Keratinocyte (primary cell): ENCODE data around the gene RMND1. TPM values are rescaled to one million over a fixed set of nuclear protein-coding genes. Genes with fewer than 3 reads are reported as not detected.

Experiments
- DNase-seq: peaks from one replicate; pipeline ENCODE4 v3.0.0-alpha.2; 2011; ENCODE audit warnings: low read depth, missing footprints, low spot score
- FAIRE-seq: peaks from 2 replicates; lab custom pipeline; 2011; peaks lifted over from hg19 to GRCh38; lab: Jason Lieb, UNC
- H2AFZ ChIP-seq: 2 replicates; pipeline ENCODE4 v1.6.0; 2012; ENCODE audit warnings: low read length, control low read depth, inconsistent platforms; ENCODE audit not compliant: control insufficient read depth
- H3K27ac ChIP-seq: 2 replicates; pipeline ENCODE4 v1.5.1; 2011; ENCODE audit warnings: low read length; ENCODE audit not compliant: control insufficient read depth, insufficient read depth
- H3K27me3 ChIP-seq: 3 replicates; pipeline ENCODE4 v1.6.0; 2011; ENCODE audit warnings: low read length; ENCODE audit not compliant: control insufficient read depth, insufficient read depth; ENCODE audit errors: extremely low read depth
- H3K36me3 ChIP-seq, 2 experiments: 2 replicates in 1 of 2; 3 replicates in 1 of 2; pipeline ENCODE4 v1.5.1; 2011; ENCODE audit warnings: low read length in 2 of 2, mild to moderate bottlenecking in 1 of 2; ENCODE audit not compliant: control insufficient read depth in 2 of 2, insufficient read depth in 2 of 2; ENCODE audit errors: extremely low read depth in 1 of 2
- H3K4me1 ChIP-seq: 3 replicates; pipeline ENCODE4 v1.5.1; 2011; ENCODE audit warnings: low read length; ENCODE audit not compliant: control insufficient read depth, insufficient read depth; ENCODE audit errors: extremely low read depth
- H3K4me2 ChIP-seq: 3 replicates; pipeline ENCODE4 v1.6.0; 2011; ENCODE audit warnings: low read depth, low read length; ENCODE audit not compliant: control insufficient read depth, insufficient read depth; ENCODE audit errors: extremely low read depth
- H3K4me3 ChIP-seq, 3 experiments: fragments of 200-600 bp in 1 of 3; sonication (generic) in 1 of 3; 2 replicates in 2 of 3; 3 replicates in 1 of 3; pipeline ENCODE4 v1.5.1; 2011 to 2016; ENCODE audit warnings: low read length in 3 of 3, mild to moderate bottlenecking in 3 of 3, control low read depth in 2 of 3, inconsistent platforms in 1 of 3, low read depth in 1 of 3, mixed read lengths in 1 of 3, mixed run types in 1 of 3, moderate library complexity in 1 of 3; ENCODE audit not compliant: control insufficient read depth in 2 of 3, insufficient read depth in 2 of 3; ENCODE audit errors: extremely low read depth in 1 of 3
- H3K79me2 ChIP-seq: 2 replicates; pipeline ENCODE4 v1.6.0; 2012; ENCODE audit warnings: low read length; ENCODE audit not compliant: control insufficient read depth, insufficient read depth
- H3K9ac ChIP-seq: 3 replicates; pipeline ENCODE4 v1.6.0; 2011; ENCODE audit warnings: low read length; ENCODE audit not compliant: control insufficient read depth, insufficient read depth; ENCODE audit errors: extremely low read depth
- H3K9me1 ChIP-seq: 3 replicates; pipeline ENCODE4 v1.6.0; 2011; ENCODE audit warnings: low read length; ENCODE audit not compliant: control insufficient read depth, insufficient read depth; ENCODE audit errors: extremely low read depth
- H3K9me3 ChIP-seq: 2 replicates; pipeline ENCODE4 v1.5.1; 2012; ENCODE audit warnings: low read depth, low read length; ENCODE audit not compliant: control insufficient read depth
- H4K20me1 ChIP-seq: 3 replicates; pipeline ENCODE4 v1.6.0; 2011; ENCODE audit warnings: low read length; ENCODE audit not compliant: control insufficient read depth, insufficient read depth; ENCODE audit errors: extremely low read depth
- EZH2 ChIP-seq: IDR thresholded peaks from one replicate; pipeline ENCODE4 v1.6.1; 2012; ENCODE audit warnings: inconsistent platforms, mild to moderate bottlenecking, low read length, moderate library complexity
- dilution Hi-C: fragments of 300-500 bp; cut with MboI; formaldehyde crosslinking; loops from one replicate; pipeline ENCODE4 v1.7.0; 2020; ENCODE audit warnings: low sequenced_read_pairs; ENCODE audit not compliant: extremely low pct_ligation_motif_present
- polyA plus RNA-seq, 5 experiments: library from polyadenylated mRNA; depleted of rRNA in 3 of 5; stranded (reverse) in 3 of 5; stranded (forward) in 1 of 5; unstranded in 1 of 5; fragments of >200 nt; gene quantifications; 1 replicate in 1 of 5; 2 replicates in 3 of 5; 3 replicates in 1 of 5; pipeline versions ENCODE4 v1.2.1 to v1.2.3, GENCODE V29; 2011 to 2012; ENCODE audit warnings: missing spikeins in 2 of 5, low read depth in 1 of 5, low replicate concordance in 1 of 5
- TF ChIP-seq, protein P1 (sequence below), 3 experiments: IDR thresholded peaks in 1 of 3; conservative IDR thresholded peaks in 1 of 3; optimal IDR thresholded peaks in 1 of 3; 2 replicates in 2 of 3; 3 replicates in 1 of 3; pipeline versions ENCODE3 to v1.5.1; 2011; ENCODE audit warnings: low read length in 3 of 3, mild to moderate bottlenecking in 3 of 3, moderate library complexity in 2 of 3, control low read depth in 1 of 3, inconsistent platforms in 1 of 3; ENCODE audit not compliant: insufficient read depth in 2 of 3; ENCODE audit errors: extremely low read depth in 1 of 3

RMND1 gene
- polyA plus RNA-seq, 1 donor (not counting 4 experiments of a cell fraction or from before 2014, with no cell fraction given) = 23.1 TPM

GRCh38 chr6:151417477-151417876 is 34.4 kb downstream of the RMND1 start:
- Histone ChIP-seq H2AFZ (no peak overlapping the region), H3K79me2 (no peaks in the 10 kb centered on the region), H3K4me1 (no peaks in the 10 kb centered on the region), H3K9me1 (no peaks in the 10 kb centered on the region), H3K4me3 (no peak overlapping the region), H3K36me3 (peaks cover 12 to 15% of the 10 kb centered on the region in 2 experiments), H3K9ac (no peak overlapping the region), H3K27me3 (no peaks in the 10 kb centered on the region), H3K4me2 (no peak overlapping the region), H3K27ac (no peak overlapping the region), H3K9me3 (no peaks in the 10 kb centered on the region), H4K20me1 (no peaks in the 10 kb centered on the region)
- dilution Hi-C loops = no loop called here
- DNase-seq (no peak), FAIRE-seq (no peak)
- TF ChIP-seq, protein P1, sequence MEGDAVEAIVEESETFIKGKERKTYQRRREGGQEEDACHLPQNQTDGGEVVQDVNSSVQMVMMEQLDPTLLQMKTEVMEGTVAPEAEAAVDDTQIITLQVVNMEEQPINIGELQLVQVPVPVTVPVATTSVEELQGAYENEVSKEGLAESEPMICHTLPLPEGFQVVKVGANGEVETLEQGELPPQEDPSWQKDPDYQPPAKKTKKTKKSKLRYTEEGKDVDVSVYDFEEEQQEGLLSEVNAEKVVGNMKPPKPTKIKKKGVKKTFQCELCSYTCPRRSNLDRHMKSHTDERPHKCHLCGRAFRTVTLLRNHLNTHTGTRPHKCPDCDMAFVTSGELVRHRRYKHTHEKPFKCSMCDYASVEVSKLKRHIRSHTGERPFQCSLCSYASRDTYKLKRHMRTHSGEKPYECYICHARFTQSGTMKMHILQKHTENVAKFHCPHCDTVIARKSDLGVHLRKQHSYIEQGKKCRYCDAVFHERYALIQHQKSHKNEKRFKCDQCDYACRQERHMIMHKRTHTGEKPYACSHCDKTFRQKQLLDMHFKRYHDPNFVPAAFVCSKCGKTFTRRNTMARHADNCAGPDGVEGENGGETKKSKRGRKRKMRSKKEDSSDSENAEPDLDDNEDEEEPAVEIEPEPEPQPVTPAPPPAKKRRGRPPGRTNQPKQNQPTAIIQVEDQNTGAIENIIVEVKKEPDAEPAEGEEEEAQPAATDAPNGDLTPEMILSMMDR (optimal IDR thresholded peaks at IDR 0.05 in 1 of 3, IDR thresholded peaks at IDR 0.05 in 1 of 3, conservative IDR thresholded peaks at IDR 0.05 in 1 of 3; ENCODE audit: extremely low read depth in 1 of 3, insufficient read depth in 2 of 3, low read length in 3 of 3) = no peak
- no peak for TF ChIP-seq EZH2

GRCh38 chr6:151414641-151415260 is 37.2 kb downstream of the RMND1 start:
- no peaks in the 10 kb centered on the region for H3K79me2 ChIP-seq
- H3K9me1 ChIP-seq = no peaks in the 10 kb centered on the region
- no peaks in the 10 kb centered on the region for H3K27me3 ChIP-seq
- no peaks in the 10 kb centered on the region for H3K9me3 ChIP-seq
- H3K4me3 ChIP-seq = no peak overlapping the region
- peaks cover 14 to 17% of the 10 kb centered on the region in 2 experiments for H3K36me3 ChIP-seq
- dilution Hi-C loops = no loop called here
- no peak overlapping the region for H2AFZ ChIP-seq
- no peak overlapping the region for H3K27ac ChIP-seq
- FAIRE-seq (no peak), DNase-seq (no peak)
- H3K4me2 ChIP-seq = no peak overlapping the region
- H4K20me1 ChIP-seq = no peaks in the 10 kb centered on the region
- TF ChIP-seq EZH2 = no peak
- TF ChIP-seq, protein P1 (optimal IDR thresholded peaks at IDR 0.05 in 1 of 3, IDR thresholded peaks at IDR 0.05 in 1 of 3, conservative IDR thresholded peaks at IDR 0.05 in 1 of 3; ENCODE audit: extremely low read depth in 1 of 3, insufficient read depth in 2 of 3, low read length in 3 of 3) = no peak
- no peaks in the 10 kb centered on the region for H3K4me1 ChIP-seq
- no peak overlapping the region for H3K9ac ChIP-seq
